Gastroesophageal sphincter (tissue), 4 donors: ENCODE data around the gene ZNF444. TPM values are rescaled to one million over a fixed set of nuclear protein-coding genes. Genes with fewer than 3 reads are reported as not detected.

Experiments used
- ATAC-seq: fragments of 150-250 bp; one replicate; pipeline ENCODE4 v1.9.1; 2016; ENCODE audit warnings: mild to moderate bottlenecking, moderate library complexity
- H3K27ac ChIP-seq, 4 donors: fragments of 200-600 bp; sonication (generic) in 3 of 4; 1 replicate in 3 of 4; 2 replicates in 1 of 4; pipeline ENCODE4 v1.5.1; 2016 to 2019
- H3K27me3 ChIP-seq: fragments of 200-600 bp; sonication (generic); one replicate; pipeline ENCODE4 v1.5.1; 2019
- H3K36me3 ChIP-seq, 2 donors: fragments of 200-600 bp; sonication (generic); one replicate each; pipeline ENCODE4 v1.5.1; 2019; ENCODE audit warnings: control low read depth in 1 of 2
- H3K4me1 ChIP-seq, 3 donors: fragments of 200-600 bp; sonication (generic); 1 replicate in 2 of 3; 2 replicates in 1 of 3; pipeline ENCODE4 v1.5.1; 2016 to 2019; ENCODE audit warnings: control low read depth in 2 of 3
- H3K4me3 ChIP-seq, 2 donors: fragments of 200-600 bp; sonication (generic); one replicate each; pipeline ENCODE4 v1.5.1; 2019; ENCODE audit warnings: mild to moderate bottlenecking in 1 of 2, moderate library complexity in 1 of 2
- H3K9me3 ChIP-seq, 3 donors: fragments of 200-600 bp; sonication (generic); one replicate each; pipeline ENCODE4 v1.5.1; 2017 to 2019; ENCODE audit warnings: control low read depth in 2 of 3
- EP300 ChIP-seq: sonication (generic); formaldehyde crosslinking; IDR thresholded peaks from one replicate; pipeline ENCODE4 v1.6.1; 2017; ENCODE audit warnings: antibody characterized with exemption, mild to moderate bottlenecking
- POLR2A ChIP-seq, 2 donors: fragments of 450-650 bp; IDR thresholded peaks; one replicate each; pipeline ENCODE4 v1.6.1; 2017; ENCODE audit warnings: antibody characterized with exemption in 2 of 2, mild to moderate bottlenecking in 2 of 2, moderate library complexity in 1 of 2
- POLR2AphosphoS5 ChIP-seq: sonication (generic); formaldehyde crosslinking; IDR thresholded peaks from one replicate; pipeline ENCODE4 v1.6.1; 2017; ENCODE audit warnings: antibody characterized with exemption
- WGBS, 2 donors: methylation state at CpG; one replicate each; pipeline ENCODE4 v1.1.5; 2018; ENCODE audit warnings: low coverage in 1 of 2; 5-methylcytosine and 5-hydroxymethylcytosine counted together
- total RNA-seq, 4 donors: library from RNA; depleted of rRNA; stranded (reverse); fragments of >200 nt; gene quantifications; one replicate each; pipeline ENCODE4 v1.1.0, GENCODE V29; 2016
- TF ChIP-seq, protein P1 (sequence below), 4 experiments: fragments of 200-600 bp in 2 of 4; fragments of 450-650 bp in 2 of 4; sonication (generic) in 1 of 4; IDR thresholded peaks; one replicate each; pipeline ENCODE4 v1.5.1; 2017 to 2019; ENCODE audit warnings: antibody characterized with exemption in 4 of 4, mild to moderate bottlenecking in 2 of 4, moderate library complexity in 2 of 4

Gene ZNF444
- total RNA-seq, 4 donors from 2014 or later = 36.2 to 57.9 (median 41.3) TPM

DNA sequence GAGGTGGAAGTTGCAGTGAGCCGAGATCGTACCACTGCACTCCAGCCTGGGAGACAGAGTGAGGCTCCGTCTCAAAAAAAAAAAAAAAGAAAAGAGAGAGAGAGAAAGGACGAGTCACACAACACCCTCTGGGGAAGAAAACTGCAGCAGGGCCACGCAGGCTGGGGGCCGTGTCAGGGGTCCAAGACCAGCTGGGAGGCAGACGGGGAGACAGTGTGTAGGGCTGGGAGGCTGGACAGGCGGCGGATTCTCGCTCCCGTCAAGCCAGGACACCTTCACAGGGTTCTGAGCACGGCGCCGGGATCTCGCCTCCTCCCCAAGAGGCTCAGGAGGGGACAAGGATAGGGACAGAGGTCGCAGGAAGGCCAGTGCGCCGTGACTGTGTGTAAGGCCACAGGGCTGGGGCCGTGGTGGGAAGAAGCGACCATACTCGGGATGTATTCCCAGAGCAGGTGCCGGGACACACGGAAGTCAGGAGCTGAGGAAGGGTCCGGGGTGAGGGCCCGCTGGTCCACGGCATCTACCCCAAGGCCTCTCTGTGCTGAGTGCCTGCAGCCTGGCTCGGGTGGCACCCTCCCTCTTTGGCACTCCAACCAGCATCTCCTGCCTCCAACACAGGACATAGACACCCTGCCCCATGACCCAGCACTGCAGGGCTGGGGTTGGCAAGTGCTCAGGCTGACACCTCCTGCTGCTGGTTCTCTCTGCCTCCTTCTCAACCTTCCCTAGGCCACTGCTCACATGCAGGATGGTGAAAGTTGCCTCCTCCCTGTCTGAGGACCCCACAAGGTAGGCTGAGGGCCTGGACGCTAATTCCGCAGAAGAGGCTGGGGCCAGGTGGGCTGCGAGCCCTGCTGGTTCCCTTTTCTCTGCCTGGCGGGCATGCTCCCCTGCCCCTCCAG is 41.2 kb upstream of the ZNF444 start:
- no peak for ATAC-seq
- Histone ChIP-seq H3K36me3 (peaks cover 0 to 65% of the 10 kb centered on the region in 2 donors), H3K27ac (no peak overlapping the region), H3K4me1 (peaks cover 0 to 32% (median 3%) of the 10 kb centered on the region in 3 donors), H3K4me3 (no peak overlapping the region), H3K27me3 (no peaks in the 10 kb centered on the region), H3K9me3 (no peaks in the 10 kb centered on the region)
- TF ChIP-seq EP300 (no peak), POLR2AphosphoS5 (no peak), POLR2A (IDR thresholded peaks at IDR 0.05) (no peak)
- TF ChIP-seq, protein P1, sequence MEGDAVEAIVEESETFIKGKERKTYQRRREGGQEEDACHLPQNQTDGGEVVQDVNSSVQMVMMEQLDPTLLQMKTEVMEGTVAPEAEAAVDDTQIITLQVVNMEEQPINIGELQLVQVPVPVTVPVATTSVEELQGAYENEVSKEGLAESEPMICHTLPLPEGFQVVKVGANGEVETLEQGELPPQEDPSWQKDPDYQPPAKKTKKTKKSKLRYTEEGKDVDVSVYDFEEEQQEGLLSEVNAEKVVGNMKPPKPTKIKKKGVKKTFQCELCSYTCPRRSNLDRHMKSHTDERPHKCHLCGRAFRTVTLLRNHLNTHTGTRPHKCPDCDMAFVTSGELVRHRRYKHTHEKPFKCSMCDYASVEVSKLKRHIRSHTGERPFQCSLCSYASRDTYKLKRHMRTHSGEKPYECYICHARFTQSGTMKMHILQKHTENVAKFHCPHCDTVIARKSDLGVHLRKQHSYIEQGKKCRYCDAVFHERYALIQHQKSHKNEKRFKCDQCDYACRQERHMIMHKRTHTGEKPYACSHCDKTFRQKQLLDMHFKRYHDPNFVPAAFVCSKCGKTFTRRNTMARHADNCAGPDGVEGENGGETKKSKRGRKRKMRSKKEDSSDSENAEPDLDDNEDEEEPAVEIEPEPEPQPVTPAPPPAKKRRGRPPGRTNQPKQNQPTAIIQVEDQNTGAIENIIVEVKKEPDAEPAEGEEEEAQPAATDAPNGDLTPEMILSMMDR (IDR thresholded peaks at IDR 0.05) = no peak
- 87 to 92% methylated on average over 7 to 11 of the region's 31 CpGs for WGBS, 2 donors

DNA sequence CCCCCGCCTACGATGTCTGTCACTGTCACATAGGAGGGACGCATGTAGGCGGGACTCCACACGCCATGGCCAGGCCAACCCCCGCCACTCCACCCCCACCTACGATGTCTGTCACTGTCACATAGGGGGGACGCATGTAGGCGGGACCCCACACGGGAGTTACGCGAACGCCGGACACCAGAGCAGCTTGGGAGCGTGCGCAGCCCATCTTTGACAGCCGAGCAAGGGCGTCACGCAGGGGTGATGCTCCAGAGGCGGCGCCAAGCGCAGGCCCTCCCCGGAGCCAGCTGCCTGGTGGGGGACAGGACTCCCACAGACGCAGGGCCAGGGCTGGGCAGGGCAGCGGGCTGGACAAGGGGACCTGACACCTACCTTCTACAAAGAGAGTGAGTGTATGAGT is 40.0 kb upstream of the ZNF444 start:
- Histone ChIP-seq H3K9me3 (no peaks in the 10 kb centered on the region), H3K36me3 (peaks cover 0 to 58% of the 10 kb centered on the region in 2 donors), H3K4me3 (no peak overlapping the region), H3K4me1 (peaks cover 0 to 44% (median 10%) of the 10 kb centered on the region in 3 donors), H3K27ac (no peak overlapping the region), H3K27me3 (no peaks in the 10 kb centered on the region)
- no peak for TF ChIP-seq POLR2AphosphoS5
- no peak for ATAC-seq
- WGBS, 2 donors = 74 to 94% methylated on average over 5 to 8 of the region's 25 CpGs

DNA sequence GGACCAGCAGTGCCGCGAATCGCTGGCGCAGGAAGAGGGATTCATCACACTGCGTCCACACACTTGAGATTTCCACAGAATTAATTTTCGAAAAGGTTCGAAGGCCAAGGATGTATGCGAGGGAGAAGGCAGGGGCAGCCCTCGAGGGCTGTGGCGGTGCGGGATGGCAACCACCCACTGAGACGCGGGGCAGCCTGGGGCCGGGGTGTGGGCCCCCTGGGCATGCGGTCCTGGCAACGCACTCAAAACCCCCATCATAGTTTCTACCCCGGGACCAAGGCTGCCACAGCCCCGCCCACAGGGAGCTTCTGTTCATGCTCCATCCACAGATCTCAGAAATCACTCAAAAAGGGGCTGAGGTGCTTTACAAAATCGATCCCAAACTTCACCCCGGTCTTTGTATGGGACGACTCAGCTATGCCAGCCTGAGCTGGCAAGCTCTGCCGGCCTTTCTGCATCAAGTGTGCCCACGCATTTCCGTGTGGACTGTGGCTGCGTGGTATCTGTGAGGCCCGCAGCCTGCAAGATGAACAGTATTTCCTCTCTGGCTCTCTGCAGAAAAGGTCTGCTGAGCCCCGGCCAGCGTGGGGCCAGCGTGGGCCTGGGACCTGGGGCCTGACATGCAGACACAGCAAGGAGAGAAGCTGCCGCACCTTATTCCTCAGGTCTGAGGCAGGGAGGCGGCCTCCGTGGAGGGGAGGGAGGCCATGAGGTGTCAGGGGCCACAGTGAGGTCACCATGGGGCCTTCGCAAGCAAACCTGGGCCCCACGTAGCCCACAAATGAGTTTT is 39.1 kb upstream of the ZNF444 start:
- H3K27ac ChIP-seq = no peak overlapping the region
- H3K36me3 ChIP-seq = peaks cover 0 to 56% of the 10 kb centered on the region in 2 donors
- no peaks in the 10 kb centered on the region for H3K9me3 ChIP-seq
- peaks cover 0 to 51% (median 19%) of the 10 kb centered on the region in 3 donors for H3K4me1 ChIP-seq
- H3K4me3 ChIP-seq = no peak overlapping the region
- no peak for ATAC-seq
- WGBS, 2 donors = 89 to 90% methylated on average over 10 to 16 of the region's 34 CpGs
- no peak for TF ChIP-seq POLR2A (IDR thresholded peaks at IDR 0.05)
- H3K27me3 ChIP-seq = no peaks in the 10 kb centered on the region

DNA sequence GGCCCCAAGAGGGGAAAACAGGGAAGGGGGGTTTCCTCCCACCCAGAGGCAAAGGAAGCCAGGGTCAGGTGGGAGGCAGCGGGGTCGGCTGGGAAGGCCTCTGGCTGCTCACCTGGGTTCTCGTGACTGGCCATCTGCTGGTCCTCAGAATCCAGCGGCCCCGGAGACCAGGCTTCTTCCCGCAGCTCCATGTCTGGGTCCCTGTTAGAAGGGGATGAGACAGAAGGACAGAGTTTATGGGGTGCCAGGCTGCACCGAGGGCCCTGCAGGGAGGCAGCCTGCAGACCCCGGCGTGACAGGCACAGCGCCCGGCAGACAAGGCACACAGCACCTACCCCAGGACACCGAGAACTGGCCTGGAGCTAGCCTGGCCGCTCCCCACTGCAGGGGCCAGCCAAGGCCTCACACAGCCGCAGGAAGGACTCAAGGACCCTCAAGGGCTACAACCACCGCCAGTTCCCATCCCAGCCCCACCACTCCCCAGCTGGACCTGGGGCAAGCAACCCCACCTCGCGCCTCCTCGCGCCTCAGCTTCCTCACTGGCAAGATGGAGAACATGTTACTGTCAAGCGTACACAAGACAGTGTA is 38.0 kb upstream of the ZNF444 start:
- Histone ChIP-seq H3K4me1 (peaks cover 3 to 51% (median 30%) of the 10 kb centered on the region in 3 donors), H3K9me3 (no peaks in the 10 kb centered on the region), H3K27me3 (no peaks in the 10 kb centered on the region), H3K27ac (peak overlapping the region in 2 of 4 donors; percentile 19 to 25), H3K36me3 (peaks cover 0 to 44% of the 10 kb centered on the region in 2 donors), H3K4me3 (no peak overlapping the region)
- no peak for ATAC-seq
- WGBS, 2 donors = 100% methylated on average over 1 of the region's 20 CpGs; no CpG with 5 or more reads in 1 of the 2 donors
- TF ChIP-seq EP300 (no peak), POLR2AphosphoS5 (no peak), POLR2A (IDR thresholded peaks at IDR 0.05) (no peak)
- TF ChIP-seq, protein P1 (IDR thresholded peaks at IDR 0.05) = no peak

DNA sequence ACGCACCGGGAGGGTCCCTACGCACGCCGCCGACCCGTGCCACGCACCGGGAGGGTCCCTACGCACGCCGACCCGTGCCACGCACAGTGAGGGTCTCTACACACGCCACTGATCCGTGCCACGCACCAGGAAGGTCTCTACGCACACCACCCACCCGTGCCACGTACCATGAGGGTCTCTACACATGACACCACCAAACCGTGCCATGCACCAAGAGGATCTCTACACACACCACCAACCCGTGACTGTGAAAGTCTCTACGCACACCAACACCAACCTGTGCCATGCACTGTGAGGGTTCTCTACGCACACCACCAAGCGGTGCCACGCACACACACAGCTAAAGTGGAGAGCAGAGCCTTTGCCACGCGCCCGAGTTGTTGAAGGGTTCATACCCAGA is 36.7 kb upstream of the ZNF444 start:
- WGBS, 2 donors = 89 to 95% methylated on average over 5 to 9 of the region's 29 CpGs
- Histone ChIP-seq H3K27me3 (no peaks in the 10 kb centered on the region), H3K9me3 (no peaks in the 10 kb centered on the region), H3K36me3 (peaks cover 0 to 35% of the 10 kb centered on the region in 2 donors), H3K4me3 (peak overlapping the region in 1 of 2 donors; percentile 25), H3K27ac (peak overlapping the region in 2 of 4 donors; percentile 84 to 85), H3K4me1 (peaks cover 3 to 64% (median 43%) of the 10 kb centered on the region in 3 donors)
- no peak for ATAC-seq
- TF ChIP-seq, protein P1 (IDR thresholded peaks at IDR 0.05) = no peak
- TF ChIP-seq EP300 (no peak), POLR2AphosphoS5 (no peak), POLR2A (IDR thresholded peaks at IDR 0.05) (no peak)
